Lung (tissue), 12 donors: Measurements from ENCODE around the gene TASP1. TPM values are rescaled to one million over a fixed set of nuclear protein-coding genes. Genes with fewer than 3 reads are reported as not detected.

Experiments used
- ATAC-seq: fragments of 200-7000 bp; cut with Tn5 transposase; one replicate; pipeline ENCODE4 v1.9.1; 2020; ENCODE audit warnings: moderate number of reproducible peaks; ENCODE audit not compliant: insufficient read depth, low FRiP score
- DNase-seq, 3 donors: peaks; one replicate each; pipeline ENCODE4 v3.0.0-alpha.2; 2013 to 2017
- H3K27ac ChIP-seq, 2 donors: one replicate each; pipeline ENCODE4 v1.5.1; 2013; ENCODE audit warnings: mild to moderate bottlenecking in 2 of 2, moderate library complexity in 2 of 2, control low read depth in 1 of 2, inconsistent platforms in 1 of 2, low read depth in 1 of 2, low read length in 1 of 2
- H3K27me3 ChIP-seq, 3 donors: one replicate each; pipeline ENCODE4 v1.5.1; 2013; ENCODE audit warnings: low read length in 2 of 3; ENCODE audit not compliant: control insufficient read depth in 3 of 3, insufficient read depth in 3 of 3
- H3K36me3 ChIP-seq, 4 donors: one replicate each; pipeline ENCODE4 v1.5.1; 2013; ENCODE audit warnings: low read length in 4 of 4, mild to moderate bottlenecking in 1 of 4, moderate library complexity in 1 of 4; ENCODE audit not compliant: control insufficient read depth in 4 of 4, insufficient read depth in 4 of 4
- H3K4me1 ChIP-seq, 5 donors: one replicate each; pipeline ENCODE4 v1.5.1; 2013; ENCODE audit warnings: low read length in 5 of 5, mild to moderate bottlenecking in 2 of 5, moderate library complexity in 1 of 5; ENCODE audit not compliant: control insufficient read depth in 5 of 5, insufficient read depth in 5 of 5
- H3K4me3 ChIP-seq: one replicate; pipeline ENCODE4 v1.5.1; 2013; ENCODE audit warnings: mild to moderate bottlenecking, control low read depth, moderate library complexity
- H3K9ac ChIP-seq, 2 donors: one replicate each; pipeline ENCODE4 v1.5.1; 2013; ENCODE audit warnings: low read length in 2 of 2, control low read depth in 1 of 2; ENCODE audit not compliant: insufficient read depth in 1 of 2
- H3K9me3 ChIP-seq, 4 donors: one replicate each; pipeline ENCODE4 v1.5.1; 2013; ENCODE audit warnings: low read length in 3 of 4, mild to moderate bottlenecking in 1 of 4, moderate library complexity in 1 of 4; ENCODE audit not compliant: control insufficient read depth in 4 of 4, insufficient read depth in 3 of 4
- WGBS, 2 donors: extraction: QIAGEN DNeasy Blood & Tissue Kit; methylation state at CpG; one replicate each; pipeline ENCODE4 v1.1.7; 2013; 5-methylcytosine and 5-hydroxymethylcytosine counted together
- polyA plus RNA-seq, 2 donors: library from polyadenylated mRNA; stranded (reverse); fragments of 200-250 nt; gene quantifications; one replicate each; pipeline ENCODE4 v1.2.1, GENCODE V29; 2013
- total RNA-seq, 2 donors: library from RNA; depleted of rRNA in 1 of 2; stranded (reverse); fragments of >200 nt in 1 of 2; gene quantifications; one replicate each; pipeline ENCODE4 v1.2.1, GENCODE V29; 2014 to 2021
- TF ChIP-seq, protein P1 (sequence below): IDR thresholded peaks from 2 replicates; pipeline ENCODE4 v1.5.1; 2012; ENCODE audit warnings: mild to moderate bottlenecking; ENCODE audit errors: control extremely low read depth, extremely low read depth
- donor health status: control.
- donor health status: control.
- donor health status: Bipolar disorder and iron deficiency.
- donor health status: healthy.
- donor health status: DM: yes; HTN: yes; CAD: no.

The TASP1 gene
- total and polyA plus RNA-seq, 4 donors = 5.0 to 26.5 (median 11.5) TPM

DNA sequence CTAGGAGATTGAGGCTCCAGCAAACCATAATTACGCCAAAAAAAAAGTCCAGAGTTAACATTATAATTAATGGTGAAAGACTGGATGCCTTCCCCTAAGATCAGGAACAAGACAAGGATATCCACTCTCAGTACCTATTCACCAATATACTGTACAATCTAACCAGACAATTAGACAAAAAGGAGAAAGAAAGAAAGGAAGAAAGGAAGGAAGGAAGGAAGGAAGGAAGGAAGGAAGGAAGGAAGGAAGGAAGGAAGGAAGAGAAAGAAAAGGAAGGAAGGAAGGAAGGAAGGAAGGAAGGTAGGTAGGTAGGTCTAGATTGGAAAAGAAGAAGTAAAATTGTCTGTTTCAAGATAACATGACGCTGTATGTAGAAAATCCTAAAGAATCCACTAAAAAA, 50.7 kb downstream of the TASP1 start:
- no peak overlapping the region for H3K27ac ChIP-seq
- no peak overlapping the region for H3K9ac ChIP-seq
- no peak overlapping the region for H3K4me3 ChIP-seq
- ATAC-seq = no peak
- H3K36me3 ChIP-seq = peaks cover 0 to 11% (median 3%) of the 10 kb centered on the region in 4 donors
- H3K4me1 ChIP-seq = no peaks in the 10 kb centered on the region
- TF ChIP-seq, protein P1, sequence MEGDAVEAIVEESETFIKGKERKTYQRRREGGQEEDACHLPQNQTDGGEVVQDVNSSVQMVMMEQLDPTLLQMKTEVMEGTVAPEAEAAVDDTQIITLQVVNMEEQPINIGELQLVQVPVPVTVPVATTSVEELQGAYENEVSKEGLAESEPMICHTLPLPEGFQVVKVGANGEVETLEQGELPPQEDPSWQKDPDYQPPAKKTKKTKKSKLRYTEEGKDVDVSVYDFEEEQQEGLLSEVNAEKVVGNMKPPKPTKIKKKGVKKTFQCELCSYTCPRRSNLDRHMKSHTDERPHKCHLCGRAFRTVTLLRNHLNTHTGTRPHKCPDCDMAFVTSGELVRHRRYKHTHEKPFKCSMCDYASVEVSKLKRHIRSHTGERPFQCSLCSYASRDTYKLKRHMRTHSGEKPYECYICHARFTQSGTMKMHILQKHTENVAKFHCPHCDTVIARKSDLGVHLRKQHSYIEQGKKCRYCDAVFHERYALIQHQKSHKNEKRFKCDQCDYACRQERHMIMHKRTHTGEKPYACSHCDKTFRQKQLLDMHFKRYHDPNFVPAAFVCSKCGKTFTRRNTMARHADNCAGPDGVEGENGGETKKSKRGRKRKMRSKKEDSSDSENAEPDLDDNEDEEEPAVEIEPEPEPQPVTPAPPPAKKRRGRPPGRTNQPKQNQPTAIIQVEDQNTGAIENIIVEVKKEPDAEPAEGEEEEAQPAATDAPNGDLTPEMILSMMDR = no peak
- H3K9me3 ChIP-seq = peaks cover 0 to 4% (median under 1%) of the 10 kb centered on the region in 4 donors
- DNase-seq = no peak
- H3K27me3 ChIP-seq = no peaks in the 10 kb centered on the region
- WGBS, 2 donors = 90 to 97% methylated on average over 2 of the region's 2 CpGs

DNA sequence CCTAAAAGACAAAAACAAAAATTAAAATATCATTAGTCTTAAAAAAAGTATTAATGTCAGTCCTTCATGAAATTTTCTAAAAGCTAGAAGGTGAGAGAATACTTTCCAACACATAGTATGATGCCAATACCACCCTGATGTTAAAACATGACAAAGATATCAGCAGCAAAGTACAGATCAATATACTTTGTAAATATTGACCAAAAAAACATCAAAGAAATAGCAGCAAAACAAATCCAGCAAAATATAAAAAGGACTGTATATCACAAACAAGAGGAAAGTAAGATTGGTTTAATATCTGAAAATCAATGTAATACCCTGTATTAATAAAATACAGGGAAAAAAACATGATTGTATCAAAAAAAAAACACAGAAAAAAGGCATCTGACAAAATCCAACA, 51.4 kb downstream of the TASP1 start:
- no peak overlapping the region for H3K27ac ChIP-seq
- H3K9me3 ChIP-seq = peaks cover 0 to 9% (median 2%) of the 10 kb centered on the region in 4 donors
- no peak overlapping the region for H3K4me3 ChIP-seq
- H3K27me3 ChIP-seq = no peaks in the 10 kb centered on the region
- ATAC-seq (no peak), DNase-seq (no peak)
- no peak overlapping the region for H3K9ac ChIP-seq
- TF ChIP-seq, protein P1 = no peak
- H3K4me1 ChIP-seq = no peaks in the 10 kb centered on the region
- H3K36me3 ChIP-seq = peaks cover 0 to 17% (median 3%) of the 10 kb centered on the region in 4 donors

DNA sequence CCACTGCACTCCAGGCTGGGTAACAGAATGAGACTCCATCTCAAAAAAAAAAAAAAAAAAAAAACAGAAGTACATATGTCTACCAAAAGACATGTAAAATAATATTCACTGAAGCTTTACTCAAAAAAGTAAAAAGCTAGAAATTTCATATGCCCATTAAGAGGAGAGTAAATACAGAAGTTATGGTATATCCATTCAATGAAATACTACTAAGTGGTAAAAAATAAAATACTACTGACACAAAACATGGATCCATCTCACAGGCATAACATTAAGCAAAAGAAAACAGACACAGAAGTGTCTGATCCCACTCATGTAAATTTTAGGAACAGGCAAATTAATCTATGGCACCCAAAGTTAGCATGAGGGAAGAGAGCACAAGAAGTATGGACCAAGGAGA, 52.6 kb downstream of the TASP1 start:
- DNase-seq = no peak
- Histone ChIP-seq H3K27me3 (no peaks in the 10 kb centered on the region), H3K9ac (no peak overlapping the region), H3K4me3 (no peak overlapping the region), H3K27ac (no peak overlapping the region), H3K9me3 (peaks cover 0 to 9% (median 2%) of the 10 kb centered on the region in 4 donors), H3K4me1 (peaks cover 0 to 2% (median 0%) of the 10 kb centered on the region in 5 donors), H3K36me3 (peaks cover 0 to 17% (median 4%) of the 10 kb centered on the region in 4 donors)
- ATAC-seq = no peak
- TF ChIP-seq, protein P1 = no peak

DNA sequence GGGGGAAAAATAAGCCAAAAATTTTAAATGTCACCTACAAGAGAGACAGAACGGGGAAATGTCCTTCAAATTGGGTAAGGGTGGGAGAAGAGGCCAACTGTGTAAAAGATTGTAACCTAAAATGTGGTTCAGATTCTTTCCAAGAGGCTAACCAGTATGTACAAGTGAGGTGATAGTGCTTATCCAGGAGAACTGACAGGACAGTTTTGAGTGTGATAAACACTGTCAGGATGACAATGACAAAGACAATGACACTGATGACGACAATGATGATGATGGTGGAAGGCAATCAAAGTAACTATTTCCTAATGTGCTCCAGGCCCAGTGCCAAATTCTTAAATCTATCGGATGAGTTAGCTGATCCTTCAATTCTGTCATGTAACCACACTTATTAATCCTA, 57.3 kb downstream of the TASP1 start:
- ATAC-seq (no peak), DNase-seq (no peak)
- H3K4me1 ChIP-seq = peaks cover 0 to 2% (median 0%) of the 10 kb centered on the region in 5 donors
- no peak overlapping the region for H3K4me3 ChIP-seq
- H3K36me3 ChIP-seq = peaks cover 1 to 25% (median 12%) of the 10 kb centered on the region in 4 donors
- TF ChIP-seq, protein P1 = no peak
- no peak overlapping the region for H3K27ac ChIP-seq
- WGBS, 2 donors = 77 to 81% methylated on average over 3 of the region's 3 CpGs
- no peak overlapping the region for H3K9ac ChIP-seq
- no peaks in the 10 kb centered on the region for H3K27me3 ChIP-seq
- peaks cover 0 to 8% (median 2%) of the 10 kb centered on the region in 4 donors for H3K9me3 ChIP-seq
